Stimulated activated CD4-positive, alpha-beta T cell treated with anti-CD3 and anti-CD28 coated beads, Interleukin-2, amount 100 ng/mL, for 4 hours (primary cell): ENCODE data around the gene GPHB5.
"Not testable (repeated sequence)": the region's sequence is repeated elsewhere in the genome, so short reads cannot be mapped to it uniquely, and the experiment has no call there.

Source experiments
- DNase-seq: peaks from one replicate; pipeline ENCODE4 v3.0.0-alpha.2; 2020; ENCODE audit warnings: low read depth

The GPHB5 gene

GRCh38 chr14:63295231-63295685, 23.5 kb downstream of the GPHB5 start:
- DNase-seq, result no peak

- no peak for DNase-seq
These were observed 25.9 kb downstream of the GPHB5 start for GRCh38 chr14:63292805-63293204.

DNA sequence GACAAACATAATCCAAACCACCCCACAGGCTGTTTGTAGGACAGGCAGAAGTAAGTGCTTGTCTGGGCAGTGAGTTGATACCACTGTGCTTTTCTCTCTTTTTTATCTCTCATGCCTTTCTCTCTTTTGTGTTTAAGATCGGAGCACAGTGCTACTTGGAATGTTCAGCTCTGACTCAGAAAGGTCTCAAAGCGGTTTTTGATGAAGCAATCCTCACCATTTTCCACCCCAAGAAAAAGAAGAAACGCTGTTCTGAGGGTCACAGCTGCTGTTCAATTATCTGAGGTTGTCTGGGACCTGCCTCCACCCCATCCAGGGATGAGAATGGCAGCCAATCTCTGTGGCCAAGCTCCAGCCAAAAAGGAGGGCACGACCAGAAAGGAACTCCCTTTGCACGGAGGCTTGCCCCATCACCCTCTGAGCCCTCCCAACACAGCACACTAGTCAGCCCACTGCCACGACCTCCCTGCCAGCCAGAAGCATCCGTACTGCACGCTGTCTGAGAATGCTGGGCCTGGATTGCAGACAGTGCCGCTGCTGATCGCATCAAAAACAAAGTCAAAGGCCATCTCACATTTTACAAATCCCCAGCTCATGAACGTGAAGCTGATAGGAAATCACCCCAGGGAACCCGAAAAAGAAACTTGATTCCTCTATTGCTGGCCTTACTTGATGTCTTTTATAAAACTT, 27.8 kb downstream of the GPHB5 start:
- no peak for DNase-seq

DNA sequence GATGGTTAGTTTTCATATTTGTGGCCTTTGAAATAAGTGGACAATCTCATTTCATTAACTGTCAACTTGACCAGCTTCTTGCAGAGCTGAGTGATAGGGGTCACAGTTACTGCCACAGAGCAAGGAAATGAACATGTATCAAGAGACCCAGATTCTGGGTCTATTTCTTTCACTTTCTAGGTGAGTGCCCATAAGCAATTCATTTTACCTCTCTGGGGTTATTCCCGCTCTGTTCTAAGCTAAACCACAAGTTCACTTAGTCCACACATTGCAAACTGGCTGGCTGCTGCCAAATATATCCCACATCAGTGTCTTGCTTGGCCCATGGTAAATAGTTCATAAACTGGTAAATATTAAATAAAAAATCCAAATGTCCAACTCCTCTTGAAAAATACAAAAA, 29.9 kb downstream of the GPHB5 start:
- no peak for DNase-seq

GRCh38 chr14:63287666-63288483, 30.9 kb downstream of the GPHB5 start:
- DNase-seq, result no peak

- DNase-seq, result no peak
These were observed 32.7 kb downstream of the GPHB5 start for GRCh38 chr14:63286071-63286470.

DNA sequence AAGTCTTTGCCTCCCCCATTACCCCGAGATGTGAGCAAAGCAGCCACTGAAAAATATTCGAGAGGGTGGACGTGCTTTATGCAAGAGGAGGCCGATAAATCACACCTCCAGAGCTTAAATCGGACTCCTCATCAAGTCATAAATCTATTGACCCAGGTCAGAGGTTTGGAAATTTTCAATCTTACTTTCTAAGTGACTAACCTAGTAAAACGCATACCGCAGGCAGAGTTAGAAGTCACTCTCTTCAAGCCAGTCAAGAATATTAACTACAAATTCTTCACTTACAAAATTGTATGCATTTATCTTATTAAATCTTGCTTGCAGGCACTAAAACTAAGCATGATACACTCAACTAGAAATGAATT, 34.9 kb downstream of the GPHB5 start:
- no peak for DNase-seq

- no peak for DNase-seq
These were observed 35.5 kb downstream of the GPHB5 start for GRCh38 chr14:63282997-63283883.

GRCh38 chr14:63279933-63280332, 38.8 kb downstream of the GPHB5 start:
- DNase-seq, result not testable (repeated sequence)

- no peak for DNase-seq
These were observed 41.0 kb downstream of the GPHB5 start for GRCh38 chr14:63277591-63278183.

- DNase-seq, result no peak
These were observed 42.0 kb downstream of the GPHB5 start for GRCh38 chr14:63276492-63277342.

DNA sequence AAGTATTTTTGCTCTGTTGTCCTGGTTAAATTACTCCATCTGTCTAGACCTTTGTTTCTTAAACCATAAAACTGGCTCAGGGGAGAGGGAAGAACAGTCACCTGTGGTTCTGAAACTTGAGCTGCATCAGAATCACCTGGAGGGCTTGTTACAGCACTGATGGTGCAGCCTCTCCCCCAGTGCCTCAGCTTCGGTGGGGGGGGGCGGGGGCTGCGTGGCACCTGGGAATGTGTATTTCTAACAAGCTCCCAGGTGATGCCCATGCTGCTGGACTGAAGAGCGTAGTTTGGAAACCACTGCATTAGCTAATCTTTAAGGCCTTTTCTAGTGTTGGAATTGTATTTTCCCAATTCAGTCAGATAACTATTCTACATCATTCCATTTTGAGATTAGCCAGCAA, 42.7 kb downstream of the GPHB5 start:
- no peak for DNase-seq

GRCh38 chr14:63275611-63276010, 43.1 kb downstream of the GPHB5 start:
- DNase-seq, result no peak

- no peak for DNase-seq
These were observed 44.7 kb downstream of the GPHB5 start for GRCh38 chr14:63273717-63274655.

DNA sequence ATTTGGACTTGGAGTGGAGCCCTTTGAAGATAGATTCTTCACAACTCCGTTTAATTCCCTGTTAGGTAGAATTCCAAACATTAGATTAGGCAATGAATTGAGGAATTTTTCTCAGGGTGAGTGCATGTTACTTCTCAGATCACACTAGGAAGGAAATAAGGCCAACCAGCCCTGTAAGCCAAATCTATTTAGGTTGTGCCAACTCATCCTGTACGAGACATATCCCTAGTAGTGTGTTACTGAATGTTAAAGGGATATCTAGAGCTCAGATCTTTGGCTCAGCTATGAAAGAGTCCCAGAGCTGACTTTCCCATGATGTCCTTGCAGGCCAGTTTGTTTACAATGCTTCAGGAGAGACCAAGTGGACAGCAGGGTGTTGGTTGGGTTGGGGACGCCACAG, 45.6 kb downstream of the GPHB5 start:
- DNase-seq, result no peak

DNA sequence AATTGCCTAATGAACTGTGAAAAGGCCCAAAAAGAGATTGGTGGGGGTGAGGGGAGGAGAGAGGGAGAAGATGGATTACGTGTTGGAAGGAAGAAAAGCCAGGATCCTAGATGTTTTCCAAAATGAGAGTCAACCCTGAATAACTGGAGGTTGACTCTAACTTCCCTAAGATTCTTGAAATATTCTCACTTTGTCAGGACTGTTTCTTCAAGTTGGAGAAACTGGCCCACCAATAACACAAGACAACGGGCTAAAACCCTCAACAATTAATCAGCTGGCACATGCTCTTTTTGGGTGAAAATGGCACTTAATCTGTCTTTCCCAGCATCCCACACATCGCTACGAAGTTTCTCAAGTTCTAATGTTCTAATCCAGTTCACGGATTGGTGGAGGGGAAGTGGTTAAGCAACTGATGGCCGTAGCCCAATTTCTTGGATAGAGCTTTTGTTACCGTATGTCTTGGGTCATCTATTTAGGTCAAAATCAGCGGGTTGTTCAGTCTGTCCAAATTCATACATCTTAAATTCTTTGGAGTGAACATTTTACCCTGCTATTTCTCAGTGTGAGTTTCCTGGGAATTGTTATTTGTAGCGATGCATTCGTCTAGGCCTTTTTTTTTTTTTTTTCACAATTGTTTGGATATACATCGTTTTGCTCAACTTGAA, 49.0 kb downstream of the GPHB5 start:
- DNase-seq, result no peak

DNA sequence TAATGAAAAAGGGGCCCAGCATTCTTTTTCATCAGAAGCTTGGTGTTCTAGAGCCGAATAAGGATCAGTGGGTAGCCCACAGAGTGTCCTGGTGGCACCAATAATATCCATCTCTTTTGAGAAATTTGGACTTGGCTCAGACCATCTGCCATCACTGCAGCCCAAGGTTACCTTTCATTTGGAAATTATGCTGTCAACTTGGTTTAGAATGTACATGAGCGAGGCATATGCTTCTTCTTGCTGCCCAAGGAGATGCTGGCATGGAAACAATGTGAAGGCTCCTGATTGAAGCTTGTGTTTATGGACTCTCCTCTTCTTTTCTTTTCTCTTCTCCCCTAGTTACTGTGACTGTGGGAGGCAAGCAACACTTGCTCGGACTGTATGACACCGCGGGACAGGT, 50.0 kb downstream of the GPHB5 start:
- DNase-seq, result no peak

DNA sequence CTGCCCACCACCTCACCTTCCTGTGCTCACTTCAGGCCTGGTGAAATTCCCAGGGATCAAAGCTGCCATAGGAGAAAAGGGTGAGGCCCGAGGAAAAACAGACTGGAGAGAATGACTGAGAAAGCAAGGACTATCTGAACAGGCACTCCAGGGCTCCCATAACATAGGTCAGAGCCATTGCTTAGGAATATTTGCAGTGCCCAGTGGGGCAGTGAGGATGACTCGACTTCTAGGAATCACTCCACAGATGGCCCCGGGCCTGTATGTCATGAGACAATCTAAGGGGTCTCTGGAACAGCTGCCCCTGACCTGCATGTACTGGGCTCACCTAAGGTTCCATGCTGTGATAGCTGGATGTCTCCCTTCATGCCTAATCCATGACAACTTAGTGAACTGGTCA, 51.6 kb downstream of the GPHB5 start:
- no peak for DNase-seq

- no peak for DNase-seq
These were observed 52.6 kb downstream of the GPHB5 start for GRCh38 chr14:63266106-63266505.
